MCF 10A (cell line): Measurements from ENCODE around the gene SEC14L3. TPM values are rescaled to one million over a fixed set of nuclear protein-coding genes. Genes with fewer than 3 reads are reported as not detected.

Experiments used
- BruUV-seq: library from RNA; stranded (reverse); fragments of 400-500 nt; replicated peaks from 2 replicates; lab custom pipeline; 2021; lab: Mats Ljungman, UMichigan
- CTCF ChIA-PET: fragments of 300-600 bp; sonication (Branson Sonifier 250); formaldehyde crosslinking; extraction: SDS; loops from one replicate; lab custom pipeline; 2021; ENCODE audit warnings: antibody characterized with exemption, inconsistent platforms; lab: Yijun Ruan, JAX
- POLR2A ChIA-PET: fragments of 300-600, 350-650 bp; sonication (Branson Sonifier 250); formaldehyde crosslinking; extraction: SDS; loops from one replicate; lab custom pipeline; 2020; ENCODE audit warnings: antibody characterized with exemption, inconsistent platforms; lab: Yijun Ruan, JAX
- DNase-seq: peaks from one replicate; pipeline ENCODE4 v3.0.0-alpha.2; 2018; ENCODE audit not compliant: unreplicated experiment
- H3K27ac Mint-ChIP-seq: one replicate; pipeline ENCODE4 v1.8.0; 2022; ENCODE audit warnings: mild to moderate bottlenecking, low read depth, mixed read lengths; ENCODE audit not compliant: unreplicated experiment
- H3K27me3 Mint-ChIP-seq: one replicate; pipeline ENCODE4 v1.8.0; 2022; ENCODE audit warnings: mixed read lengths; ENCODE audit not compliant: insufficient read depth, unreplicated experiment
- H3K36me3 Mint-ChIP-seq: one replicate; pipeline ENCODE4 v1.8.0; 2022; ENCODE audit warnings: mild to moderate bottlenecking, moderate library complexity, mixed read lengths; ENCODE audit not compliant: insufficient read depth, unreplicated experiment
- H3K4me1 Mint-ChIP-seq: one replicate; pipeline ENCODE4 v1.8.0; 2022; ENCODE audit warnings: mixed read lengths; ENCODE audit not compliant: insufficient read depth, unreplicated experiment
- H3K4me3 Mint-ChIP-seq: one replicate; pipeline ENCODE4 v1.8.0; 2022; ENCODE audit warnings: mild to moderate bottlenecking, moderate library complexity, mixed read lengths; ENCODE audit not compliant: unreplicated experiment
- H3K9me3 Mint-ChIP-seq: one replicate; pipeline ENCODE4 v1.8.0; 2022; ENCODE audit warnings: mixed read lengths; ENCODE audit not compliant: unreplicated experiment
- CTCF ChIP-seq: fragments of 200-600 bp; IDR thresholded peaks from one replicate; pipeline ENCODE4 v1.8.0; 2022; ENCODE audit warnings: antibody characterized with exemption, mild to moderate bottlenecking; ENCODE audit not compliant: unreplicated experiment
- intact Hi-C: fragments of 100-400 bp; cut with micrococcal nuclease; formaldehyde crosslinking; loops from 2 replicates; pipeline ENCODE4 v1.14.1; 2022
- total RNA-seq: library from RNA; stranded (reverse); gene quantifications from 2 replicates; pipeline ENCODE4 v1.2.3, GENCODE V29; 2022

Gene SEC14L3
- total RNA-seq, 1 experiment from 2014 or later: not detected

GRCh38 chr22:30433227-30433626 is 38.6 kb downstream of the SEC14L3 start:
- BruUV-seq: no TSS peak
- Mint-ChIP-seq H3K9me3 (no peaks in the 10 kb centered on the region), H3K27me3 (no peaks in the 10 kb centered on the region), H3K4me1 (peaks cover 5% of the 10 kb centered on the region), H3K36me3 (no peaks in the 10 kb centered on the region), H3K27ac (no peak overlapping the region), H3K4me3 (no peak overlapping the region)
- ChIA-PET CTCF (interaction anchor here (0.6 to 1.8 kb wide), 5 partner anchors 12 to 73 kb away, joined by 3 to 10 read pairs (median 3); no protein-coding TSS in a partner anchor), POLR2A (interaction anchor here (1.5 to 1.9 kb wide), 2 partner anchors 9 to 43 kb away, joined by 5 to 6 read pairs; no protein-coding TSS in a partner anchor)
- DNase-seq: no peak
- intact Hi-C loops: no loop called here
- TF ChIP-seq CTCF: no peak

- no TSS peak for BruUV-seq
- TF ChIP-seq CTCF: no peak
- Mint-ChIP-seq H3K27ac (no peak overlapping the region), H3K27me3 (no peaks in the 10 kb centered on the region), H3K36me3 (no peaks in the 10 kb centered on the region), H3K4me1 (peaks cover 5% of the 10 kb centered on the region), H3K9me3 (no peaks in the 10 kb centered on the region), H3K4me3 (no peak overlapping the region)
- ChIA-PET CTCF (no interaction called here), POLR2A (interaction anchor here (1.5 kb wide), 1 partner anchor 9 kb away, joined by 5 read pairs; no protein-coding TSS in a partner anchor)
- intact Hi-C loops: no loop called here
- DNase-seq: no peak
Observed at GRCh38 chr22:30432520-30432919, 39.3 kb downstream of the SEC14L3 start.

- H3K4me1 Mint-ChIP-seq: peaks cover 5% of the 10 kb centered on the region
- intact Hi-C loops: no loop called here
- H3K27me3 Mint-ChIP-seq: no peaks in the 10 kb centered on the region
- no peak overlapping the region for H3K4me3 Mint-ChIP-seq
- H3K36me3 Mint-ChIP-seq: no peaks in the 10 kb centered on the region
- H3K9me3 Mint-ChIP-seq: no peaks in the 10 kb centered on the region
- CTCF ChIA-PET: interaction anchor here (0.7 kb wide), 1 partner anchor 27 kb away, joined by 4 read pairs; no protein-coding TSS in a partner anchor
- no peak for TF ChIP-seq CTCF
- POLR2A ChIA-PET: no interaction called here
- no peak overlapping the region for H3K27ac Mint-ChIP-seq
- DNase-seq: no peak
- BruUV-seq: no TSS peak
Observed at GRCh38 chr22:30432096-30432495, 39.7 kb downstream of the SEC14L3 start.

- intact Hi-C loops: no loop called here
- Mint-ChIP-seq H3K27ac (no peak overlapping the region), H3K4me3 (no peak overlapping the region), H3K36me3 (peaks cover 5% of the 10 kb centered on the region), H3K27me3 (no peaks in the 10 kb centered on the region), H3K9me3 (no peaks in the 10 kb centered on the region), H3K4me1 (peaks cover 12% of the 10 kb centered on the region)
- DNase-seq: no peak
- ChIA-PET POLR2A (no interaction called here), CTCF (interaction anchor here (0.8 to 1.2 kb wide), 5 partner anchors 13 to 794 kb away, joined by 3 to 4 read pairs (median 3); no protein-coding TSS in a partner anchor)
- no TSS peak for BruUV-seq
- TF ChIP-seq CTCF: no peak
Observed at GRCh38 chr22:30430933-30431332, 40.9 kb downstream of the SEC14L3 start.
